ENCODE results near the gene TEX54.

Gene TEX54

DNA sequence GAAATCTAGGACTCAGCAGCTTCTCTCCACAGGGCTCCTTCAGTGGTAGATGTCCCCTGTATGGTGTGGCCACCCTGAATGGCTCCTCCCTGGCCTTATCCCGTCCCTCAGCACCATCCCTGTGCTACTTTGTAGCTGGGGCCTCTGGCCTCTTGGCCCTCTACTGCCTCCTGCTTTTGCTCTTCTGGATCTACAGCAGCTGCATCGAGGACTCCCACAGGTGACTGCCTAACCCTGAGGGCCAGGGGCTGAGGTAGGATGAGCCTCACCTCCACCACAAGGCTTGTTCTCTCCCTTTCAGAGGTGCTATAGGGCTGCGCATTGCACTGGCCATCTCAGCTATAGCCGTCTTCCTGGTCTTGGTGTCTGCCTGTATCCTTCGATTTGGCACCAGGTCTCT lies 43.6 kb downstream of the TEX54 start:
- Histone ChIP-seq H3K4me2 (no peak overlapping the region; the same call in 1 of the 2 replicates), H3K4me3 (IDR thresholded peaks at IDR 0.05; ENCODE audit: insufficient read depth, low read depth, low read length) (no peak overlapping the region), H3K9ac (no peak overlapping the region), H3K79me2 (ENCODE audit: insufficient read depth, low read depth) (peaks cover 46% of the 10 kb centered on the region), H3K36me3 (ENCODE audit: insufficient read depth) (no peaks in the 10 kb centered on the region), H3K27me3 (ENCODE audit: insufficient read depth, low read depth) (no peaks in the 10 kb centered on the region), H3K27ac (no peak overlapping the region), H2AFZ (ENCODE audit: low read depth) (no peak overlapping the region), H4K20me1 (ENCODE audit: insufficient read depth) (no peaks in the 10 kb centered on the region), H3K4me1 (ENCODE audit: low read depth, poor library complexity, severe bottlenecking) (peaks cover 36% of the 10 kb centered on the region)
- no peak for TF ChIP-seq CTCF (conservative IDR thresholded peaks at IDR 0.05; ENCODE audit: low read depth, low read length)

- peaks cover 35% of the 10 kb centered on the region for H3K4me1 ChIP-seq (ENCODE audit: low read depth, poor library complexity, severe bottlenecking)
- H3K36me3 ChIP-seq (ENCODE audit: insufficient read depth): no peaks in the 10 kb centered on the region
- peak within 1 kb of the TSS; percentile 73 for H3K9ac ChIP-seq
- H3K27me3 ChIP-seq (ENCODE audit: insufficient read depth, low read depth): no peaks in the 10 kb centered on the region
- H4K20me1 ChIP-seq (ENCODE audit: insufficient read depth): no peaks in the 10 kb centered on the region
- peak; percentile 15; the same call in 1 of the 2 replicates for TF ChIP-seq CTCF (conservative IDR thresholded peaks at IDR 0.05; ENCODE audit: low read depth, low read length)
- peak within 1 kb of the TSS; percentile 77 for H3K27ac ChIP-seq
- H3K79me2 ChIP-seq (ENCODE audit: insufficient read depth, low read depth): peaks cover 46% of the 10 kb centered on the region
- peak within 1 kb of the TSS; percentile 94 for H3K4me2 ChIP-seq
- H3K4me3 ChIP-seq (IDR thresholded peaks at IDR 0.05; ENCODE audit: insufficient read depth, low read depth, low read length): no peak within 1 kb of the TSS
- H2AFZ ChIP-seq (ENCODE audit: low read depth): peak within 1 kb of the TSS; percentile 55
These were observed 45.5 kb downstream of the TEX54 start, which contains the start of gene TMEM179B for GRCh38 chr11:62787005-62787759. TMEM179B (plus strand) TSS chr11:62787402; CDS start chr11:62787432, 30 bp downstream.

GRCh38 chr11:62786318-62787004 lies 46.2 kb downstream of the TEX54 start:
- H4K20me1 ChIP-seq (ENCODE audit: insufficient read depth): no peaks in the 10 kb centered on the region
- H3K79me2 ChIP-seq (ENCODE audit: insufficient read depth, low read depth): peaks cover 44% of the 10 kb centered on the region
- peak overlapping the region; percentile 94 for H3K4me2 ChIP-seq
- peaks cover 32% of the 10 kb centered on the region for H3K4me1 ChIP-seq (ENCODE audit: low read depth, poor library complexity, severe bottlenecking)
- peak; percentile 88 for TF ChIP-seq CTCF (conservative IDR thresholded peaks at IDR 0.05; ENCODE audit: low read depth, low read length)
- H3K9ac ChIP-seq: peak overlapping the region; percentile 73
- peak overlapping the region; percentile 55 for H2AFZ ChIP-seq (ENCODE audit: low read depth)
- H3K36me3 ChIP-seq (ENCODE audit: insufficient read depth): no peaks in the 10 kb centered on the region
- H3K27ac ChIP-seq: peak overlapping the region; percentile 77
- no peaks in the 10 kb centered on the region for H3K27me3 ChIP-seq (ENCODE audit: insufficient read depth, low read depth)
- no peak overlapping the region for H3K4me3 ChIP-seq (IDR thresholded peaks at IDR 0.05; ENCODE audit: insufficient read depth, low read depth, low read length)

DNA sequence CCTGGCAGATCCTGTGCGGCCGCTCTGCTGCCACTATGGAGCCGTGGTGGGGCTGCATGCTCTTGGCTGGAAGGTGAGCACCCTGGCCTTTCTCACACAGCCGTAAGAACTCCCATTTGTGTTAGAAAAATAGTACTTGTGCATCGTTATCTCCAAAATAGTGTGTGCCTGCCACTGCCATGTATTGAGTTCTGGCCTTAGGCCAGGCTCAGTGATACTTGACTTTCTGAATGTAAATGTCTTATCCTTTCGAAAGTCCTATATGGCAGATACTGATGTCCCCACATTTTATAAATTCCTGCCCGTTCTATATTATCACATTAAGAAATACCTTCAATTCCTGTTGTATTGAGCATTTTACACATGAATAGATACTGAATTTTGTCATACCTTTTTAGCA lies 49.9 kb downstream of the TEX54 start:
- H3K4me3 ChIP-seq (IDR thresholded peaks at IDR 0.05; ENCODE audit: insufficient read depth, low read depth, low read length): no peak overlapping the region
- no peaks in the 10 kb centered on the region for H4K20me1 ChIP-seq (ENCODE audit: insufficient read depth)
- H3K27me3 ChIP-seq (ENCODE audit: insufficient read depth, low read depth): no peaks in the 10 kb centered on the region
- no peak overlapping the region for H3K4me2 ChIP-seq
- peaks cover 7% of the 10 kb centered on the region for H3K79me2 ChIP-seq (ENCODE audit: insufficient read depth, low read depth)
- H3K9ac ChIP-seq: no peak overlapping the region
- H2AFZ ChIP-seq (ENCODE audit: low read depth): no peak overlapping the region
- TF ChIP-seq CTCF (conservative IDR thresholded peaks at IDR 0.05; ENCODE audit: low read depth, low read length): no peak
- H3K27ac ChIP-seq: no peak overlapping the region
- H3K36me3 ChIP-seq (ENCODE audit: insufficient read depth): no peaks in the 10 kb centered on the region
- peaks cover 10% of the 10 kb centered on the region for H3K4me1 ChIP-seq (ENCODE audit: low read depth, poor library complexity, severe bottlenecking)
